ENCODE measurements around the gene LURAP1L. TPM values are rescaled to one million over a fixed set of nuclear protein-coding genes. Genes with fewer than 3 reads are reported as not detected.
A peak's percentile ranks its signal among the peaks of the same experiment; 100 is the strongest.

Gene LURAP1L
- total RNA-seq, 6 donors from 2014 or later: 25.4 to 59.7 (median 33.6) TPM

- Histone ChIP-seq H3K4me3 (no peak overlapping the region), H3K4me1 (no peaks in the 10 kb centered on the region), H3K27ac (no peak overlapping the region), H3K27me3 (no peaks in the 10 kb centered on the region), H3K9me3 (no peaks in the 10 kb centered on the region), H3K36me3 (no peaks in the 10 kb centered on the region)
- WGBS, 2 donors: 79 to 86% methylated on average over 4 of the region's 4 CpGs
- DNase-seq (no peak), ATAC-seq (ENCODE audit: low FRiP score in 2 of 2) (no peak)
- TF ChIP-seq CTCF (IDR thresholded peaks at IDR 0.05): no peak
- no peak for TF ChIP-seq POLR2AphosphoS5 (IDR thresholded peaks at IDR 0.05)
- TF ChIP-seq EP300 (IDR thresholded peaks at IDR 0.05): no peak
- no peak for TF ChIP-seq POLR2A (IDR thresholded peaks at IDR 0.05)
Observed at GRCh38 chr9:12855066-12855465, 80.2 kb downstream of the LURAP1L start.

DNA sequence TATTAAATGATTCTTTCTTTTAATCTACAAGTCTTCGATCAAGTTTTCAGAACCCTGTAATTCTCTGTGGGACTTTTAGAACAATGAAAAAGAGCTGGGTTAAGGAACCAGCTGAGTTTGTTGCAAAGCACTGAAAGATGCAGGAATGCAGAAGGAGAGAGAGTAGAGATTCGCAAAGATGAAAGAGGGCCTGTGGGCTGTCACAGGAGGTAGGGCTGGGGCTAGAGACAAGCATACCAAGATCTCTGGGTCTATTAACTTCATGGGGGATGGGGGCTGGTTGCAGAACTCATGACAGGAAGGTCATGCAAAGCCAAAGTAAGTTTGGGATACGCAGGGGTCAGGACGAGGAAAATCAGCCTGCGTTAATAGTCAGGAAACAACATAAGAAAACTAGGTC, 81.8 kb downstream of the LURAP1L start:
- TF ChIP-seq EP300 (IDR thresholded peaks at IDR 0.05) (no peak), POLR2AphosphoS5 (IDR thresholded peaks at IDR 0.05) (no peak), POLR2A (IDR thresholded peaks at IDR 0.05) (no peak), CTCF (IDR thresholded peaks at IDR 0.05) (no peak)
- no peaks in the 10 kb centered on the region for H3K9me3 ChIP-seq
- H3K4me1 ChIP-seq: no peaks in the 10 kb centered on the region
- no peaks in the 10 kb centered on the region for H3K27me3 ChIP-seq
- ATAC-seq (ENCODE audit: low FRiP score in 2 of 2) (no peak), DNase-seq (no peak)
- H3K4me3 ChIP-seq: no peak overlapping the region
- H3K36me3 ChIP-seq: no peaks in the 10 kb centered on the region
- H3K27ac ChIP-seq: no peak overlapping the region
- WGBS, 2 donors: 62 to 65% methylated on average over 5 of the region's 5 CpGs

DNA sequence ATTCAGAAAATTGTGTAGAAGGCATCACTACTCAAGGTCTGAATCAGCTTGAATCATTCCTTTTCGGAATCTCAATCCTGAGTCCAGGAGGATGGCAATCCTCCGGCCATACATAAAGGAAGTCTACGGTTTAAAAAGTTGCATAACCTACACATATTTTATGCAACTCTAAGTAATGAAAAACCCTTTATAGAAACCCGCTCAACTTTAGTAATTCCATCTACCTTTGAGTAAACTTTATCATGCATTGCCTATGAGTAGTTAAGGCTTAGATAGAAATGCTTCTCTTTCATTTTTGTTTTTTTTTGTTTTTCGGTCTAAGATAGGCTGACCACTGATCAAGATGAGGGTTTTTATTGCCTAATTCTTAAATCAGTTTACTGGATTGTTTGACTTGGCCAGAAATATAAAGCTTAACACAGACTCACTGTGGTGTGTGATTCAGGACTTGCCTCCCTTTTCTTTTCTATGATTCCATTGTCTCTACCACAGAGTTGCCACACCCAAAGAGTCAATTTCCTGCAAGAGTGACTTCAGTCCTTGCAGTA, 85.0 kb downstream of the LURAP1L start:
- no peak overlapping the region for H3K27ac ChIP-seq
- H3K4me1 ChIP-seq: peaks cover 0 to 3% (median 0%) of the 10 kb centered on the region in 4 donors
- no peak for TF ChIP-seq CTCF (IDR thresholded peaks at IDR 0.05)
- TF ChIP-seq POLR2AphosphoS5 (IDR thresholded peaks at IDR 0.05): no peak
- no peak for TF ChIP-seq EP300 (IDR thresholded peaks at IDR 0.05)
- TF ChIP-seq POLR2A (IDR thresholded peaks at IDR 0.05): no peak
- ATAC-seq (ENCODE audit: low FRiP score in 2 of 2) (peak in 1 of 2 donors; percentile 90), DNase-seq (no peak)
- no peaks in the 10 kb centered on the region for H3K27me3 ChIP-seq
- H3K9me3 ChIP-seq: no peaks in the 10 kb centered on the region
- H3K36me3 ChIP-seq: no peaks in the 10 kb centered on the region
- 76 to 82% methylated on average over 5 of the region's 5 CpGs for WGBS, 2 donors
- no peak overlapping the region for H3K4me3 ChIP-seq

DNA sequence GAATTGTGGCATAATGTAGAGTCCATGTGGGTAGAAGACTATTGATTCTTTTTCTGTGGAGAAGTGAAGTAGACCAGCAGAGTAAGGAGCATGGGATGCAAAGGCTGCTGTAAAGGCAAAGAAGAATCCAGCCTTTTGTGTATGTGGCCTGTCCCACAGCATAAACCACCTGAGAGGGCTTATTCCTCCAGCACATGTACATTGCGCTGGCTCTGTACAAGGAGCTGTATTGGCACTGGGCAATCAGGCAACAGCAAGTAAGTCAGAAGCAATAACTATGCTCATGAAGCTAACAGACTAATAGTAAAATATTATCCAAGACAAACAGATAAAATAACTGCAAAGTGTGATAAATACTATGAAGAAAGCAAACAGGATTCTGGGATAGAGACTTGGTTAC, 86.2 kb downstream of the LURAP1L start:
- no peaks in the 10 kb centered on the region for H3K27me3 ChIP-seq
- no peak for ATAC-seq (ENCODE audit: low FRiP score in 2 of 2)
- H3K27ac ChIP-seq: no peak overlapping the region
- 88 to 100% methylated on average over 1 of the region's 1 CpG for WGBS, 2 donors
- no peaks in the 10 kb centered on the region for H3K36me3 ChIP-seq
- DNase-seq: no peak
- no peaks in the 10 kb centered on the region for H3K9me3 ChIP-seq
- H3K4me3 ChIP-seq: no peak overlapping the region
- peaks cover 0 to 3% (median 0%) of the 10 kb centered on the region in 4 donors for H3K4me1 ChIP-seq
- no peak for TF ChIP-seq POLR2AphosphoS5 (IDR thresholded peaks at IDR 0.05)
- no peak for TF ChIP-seq CTCF (IDR thresholded peaks at IDR 0.05)
- no peak for TF ChIP-seq POLR2A (IDR thresholded peaks at IDR 0.05)

Measured in upper lobe of left lung (tissue), 6 donors.